Hepatocyte (in vitro differentiated cells): ENCODE data around the gene STRA6.

Source experiments
- CTCF ChIP-seq: fragments of 200-600 bp; sonication (generic); IDR thresholded peaks from 2 replicates; pipeline ENCODE4 v1.5.1; 2016; ENCODE audit warnings: antibody characterized with exemption, mild to moderate bottlenecking; ENCODE audit not compliant: poor library complexity
- EZH2 ChIP-seq: fragments of 200-600 bp; sonication (generic); IDR thresholded peaks from 2 replicates; pipeline ENCODE4 v1.6.1; 2016; ENCODE audit warnings: antibody characterized with exemption, mild to moderate bottlenecking, borderline replicate concordance

- TF ChIP-seq CTCF, result no peak
- no peak for TF ChIP-seq EZH2
These were observed 63.9 kb downstream of the STRA6 start for GRCh38 chr15:74138642-74139041.
